ENCODE measurements around the gene PRL. TPM values are rescaled to one million over a fixed set of nuclear protein-coding genes. Genes with fewer than 3 reads are reported as not detected.

Gene PRL
- total and polyA plus RNA-seq, 11 donors, result not detected

DNA sequence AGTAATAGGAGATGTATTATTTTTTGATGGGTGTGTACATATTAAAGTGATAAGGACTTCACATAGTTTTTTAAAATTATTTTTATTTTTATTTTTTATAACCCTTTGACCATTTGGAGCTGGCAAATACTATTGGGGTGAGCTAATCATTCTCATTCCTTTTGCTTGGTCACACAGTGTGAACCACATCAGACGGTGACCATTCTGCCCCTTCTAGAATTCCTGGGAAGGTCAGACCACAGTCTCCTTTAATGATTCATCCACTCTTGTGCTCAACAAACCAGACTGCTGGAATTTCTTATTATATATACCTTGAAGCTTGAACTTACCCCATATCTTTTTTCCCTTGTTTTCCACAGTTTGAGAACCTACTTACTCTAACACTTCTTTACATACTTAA lies 23.9 kb upstream of the PRL start:
- no peak overlapping the region for H3K4me3 ChIP-seq
- no peak overlapping the region for H3K27ac ChIP-seq
- H3K36me3 ChIP-seq, result no peaks in the 10 kb centered on the region
- H3K9me3 ChIP-seq, result peaks cover 0 to 5% (median 0%) of the 10 kb centered on the region in 12 donors
- no peaks in the 10 kb centered on the region for H3K27me3 ChIP-seq
- 63 to 87% (median 69%) methylated on average over 1 of the region's 1 CpG for WGBS, 4 donors
- no peak for TF ChIP-seq POLR2A (IDR thresholded peaks at IDR 0.05)
- TF ChIP-seq, protein P1, sequence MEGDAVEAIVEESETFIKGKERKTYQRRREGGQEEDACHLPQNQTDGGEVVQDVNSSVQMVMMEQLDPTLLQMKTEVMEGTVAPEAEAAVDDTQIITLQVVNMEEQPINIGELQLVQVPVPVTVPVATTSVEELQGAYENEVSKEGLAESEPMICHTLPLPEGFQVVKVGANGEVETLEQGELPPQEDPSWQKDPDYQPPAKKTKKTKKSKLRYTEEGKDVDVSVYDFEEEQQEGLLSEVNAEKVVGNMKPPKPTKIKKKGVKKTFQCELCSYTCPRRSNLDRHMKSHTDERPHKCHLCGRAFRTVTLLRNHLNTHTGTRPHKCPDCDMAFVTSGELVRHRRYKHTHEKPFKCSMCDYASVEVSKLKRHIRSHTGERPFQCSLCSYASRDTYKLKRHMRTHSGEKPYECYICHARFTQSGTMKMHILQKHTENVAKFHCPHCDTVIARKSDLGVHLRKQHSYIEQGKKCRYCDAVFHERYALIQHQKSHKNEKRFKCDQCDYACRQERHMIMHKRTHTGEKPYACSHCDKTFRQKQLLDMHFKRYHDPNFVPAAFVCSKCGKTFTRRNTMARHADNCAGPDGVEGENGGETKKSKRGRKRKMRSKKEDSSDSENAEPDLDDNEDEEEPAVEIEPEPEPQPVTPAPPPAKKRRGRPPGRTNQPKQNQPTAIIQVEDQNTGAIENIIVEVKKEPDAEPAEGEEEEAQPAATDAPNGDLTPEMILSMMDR (IDR thresholded peaks at IDR 0.05), result no peak
- no peaks in the 10 kb centered on the region for H3K4me1 ChIP-seq
- ATAC-seq, result no peak
- intact Hi-C loops (cut with DNase I), result no loop called here
- DNase-seq, result no peak

DNA sequence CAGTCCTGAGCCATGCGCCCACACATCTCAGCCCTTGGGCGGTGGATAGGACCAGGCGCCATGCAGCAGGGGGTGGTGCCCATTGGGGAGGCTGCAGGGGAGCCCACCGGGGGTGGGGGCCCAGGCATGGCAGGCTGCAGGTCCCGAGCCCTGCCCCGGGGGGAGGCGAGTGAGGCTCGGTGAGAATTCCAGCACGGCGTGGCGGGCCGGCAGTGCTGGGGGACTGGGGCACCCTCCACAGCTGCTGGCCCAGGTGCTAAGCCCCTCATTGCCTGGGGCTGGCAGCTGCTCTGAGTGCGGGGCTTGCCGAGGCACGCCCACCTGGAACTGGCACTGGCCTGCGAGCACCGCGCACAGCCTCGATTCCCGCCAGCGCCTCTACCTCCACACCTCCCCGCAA lies 21.6 kb upstream of the PRL start:
- 88 to 100% (median 90%) methylated on average over 2 to 22 of the region's 22 CpGs for WGBS, 4 donors
- H3K36me3 ChIP-seq, result no peaks in the 10 kb centered on the region
- H3K27ac ChIP-seq, result no peak overlapping the region
- no peak for ATAC-seq
- no peaks in the 10 kb centered on the region for H3K27me3 ChIP-seq
- H3K4me3 ChIP-seq, result no peak overlapping the region
- no peaks in the 10 kb centered on the region for H3K4me1 ChIP-seq
- TF ChIP-seq POLR2A (IDR thresholded peaks at IDR 0.05), result no peak
- TF ChIP-seq, protein P1 (IDR thresholded peaks at IDR 0.05), result no peak
- intact Hi-C loops (cut with DNase I), result no loop called here
- DNase-seq, result peak in 1 of 5 donors; percentile 57
- peaks cover 0 to 21% (median 6%) of the 10 kb centered on the region in 12 donors for H3K9me3 ChIP-seq

DNA sequence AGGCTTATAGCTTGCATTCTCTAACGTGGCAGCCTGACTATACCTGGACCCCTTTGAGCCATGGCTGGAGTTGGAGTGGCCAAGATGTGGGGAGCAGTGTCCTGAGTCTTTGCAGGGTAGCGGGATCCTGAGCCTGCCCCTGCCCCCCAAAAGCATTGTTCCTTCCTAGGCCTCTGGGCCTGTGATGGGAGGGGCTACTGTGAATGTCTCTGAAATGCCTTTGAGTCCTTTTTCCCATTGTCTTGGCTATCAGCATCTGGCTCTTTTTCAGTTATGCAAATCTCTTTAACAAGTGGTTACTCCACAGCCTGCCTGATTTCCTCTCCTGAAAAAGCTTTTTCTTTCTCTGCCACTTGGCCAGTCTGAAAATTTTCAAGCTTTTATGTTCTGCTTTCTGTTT lies 17.0 kb upstream of the PRL start:
- ATAC-seq (no peak), DNase-seq (no peak)
- 86 to 97% (median 91%) methylated on average over 2 of the region's 2 CpGs for WGBS, 4 donors
- no peaks in the 10 kb centered on the region for H3K27me3 ChIP-seq
- no peaks in the 10 kb centered on the region for H3K36me3 ChIP-seq
- no peak overlapping the region for H3K27ac ChIP-seq
- peaks cover 0 to 49% (median 18%) of the 10 kb centered on the region in 12 donors for H3K9me3 ChIP-seq
- H3K4me1 ChIP-seq, result no peaks in the 10 kb centered on the region
- no peak overlapping the region for H3K4me3 ChIP-seq
- intact Hi-C loops (cut with DNase I), result no loop called here
- TF ChIP-seq, protein P1 (IDR thresholded peaks at IDR 0.05), result no peak
- TF ChIP-seq POLR2A (IDR thresholded peaks at IDR 0.05), result no peak

DNA sequence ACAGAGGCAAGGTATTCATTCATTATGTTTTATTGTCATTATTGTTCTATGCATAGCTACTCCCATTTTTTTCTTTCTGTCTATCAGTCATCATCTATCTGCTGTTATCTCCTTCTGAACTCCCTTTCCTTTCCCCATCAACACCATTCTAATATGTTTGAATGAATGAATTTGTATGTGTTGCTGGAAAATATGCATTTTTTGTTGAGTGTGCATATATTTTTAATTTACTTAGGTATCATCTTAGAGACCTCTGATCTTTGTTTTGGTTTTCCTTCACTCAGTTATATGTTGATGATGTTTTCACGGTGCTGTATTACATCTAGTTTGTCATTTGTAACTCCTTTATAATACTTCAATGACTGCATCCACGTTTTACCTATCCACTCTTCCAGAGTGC lies 12.1 kb upstream of the PRL start:
- DNase-seq, result no peak
- Histone ChIP-seq H3K27me3 (no peaks in the 10 kb centered on the region), H3K9me3 (peaks cover 0 to 36% (median 16%) of the 10 kb centered on the region in 12 donors), H3K27ac (no peak overlapping the region), H3K36me3 (no peaks in the 10 kb centered on the region), H3K4me3 (no peak overlapping the region), H3K4me1 (no peaks in the 10 kb centered on the region)
- no peak for TF ChIP-seq POLR2A (IDR thresholded peaks at IDR 0.05)
- TF ChIP-seq, protein P1 (IDR thresholded peaks at IDR 0.05), result no peak
- ATAC-seq, result no peak
- WGBS, 4 donors, result 90 to 95% (median 91%) methylated on average over 2 of the region's 2 CpGs
- intact Hi-C loops (cut with DNase I), result no loop called here

All from heart left ventricle (tissue), 16 donors.